G401 (cell line): ENCODE measurements around the gene ADAMTS7. TPM values are rescaled to one million over a fixed set of nuclear protein-coding genes. Genes with fewer than 3 reads are reported as not detected.
"Not testable (repeated sequence)": the region's sequence is repeated elsewhere in the genome, so short reads cannot be mapped to it uniquely, and the experiment has no call there.

Source experiments
- DNase-seq: peaks from one replicate; pipeline ENCODE4 v3.0.0-alpha.2; 2015; ENCODE audit warnings: low spot score
- in situ Hi-C: cut with HindIII; loops from 2 replicates; pipeline ENCODE4 v1.10.0; 2016; ENCODE audit warnings: low sequenced_read_pairs, mixed read lengths
- total RNA-seq: library from RNA; depleted of rRNA; stranded (reverse); fragments of >200 nt; shearing (Covaris generic); gene quantifications from 2 replicates; pipeline ENCODE4 v1.2.3, GENCODE V29; 2014; rRNA removed

The ADAMTS7 gene
- 6.1 and 8.1 TPM in 2 replicates for total RNA-seq

- peak; percentile 27 for DNase-seq
- in situ Hi-C loops: no loop called here
Observed at GRCh38 chr15:78811124-78811824, at the start of gene ADAMTS7. Gene ADAMTS7 (minus strand): TSS chr15:78811464. CDS start chr15:78811220, 244 bp downstream.

- in situ Hi-C loops: no loop called here
- peak; percentile 86 for DNase-seq
Observed at GRCh38 chr15:78859971-78860719, 48.9 kb upstream of the ADAMTS7 start.

- no peak for DNase-seq
- in situ Hi-C loops: no loop called here
Observed at GRCh38 chr15:78855746-78856145, 44.5 kb upstream of the ADAMTS7 start.

- in situ Hi-C loops: no loop called here
Observed at GRCh38 chr15:78854833-78855372, 43.6 kb upstream of the ADAMTS7 start.

GRCh38 chr15:78853500-78853899 lies 42.2 kb upstream of the ADAMTS7 start:
- in situ Hi-C loops: no loop called here
- no peak for DNase-seq

More at GRCh38 chr15:78854833-78855372, 43.6 kb upstream of the ADAMTS7 start:
- no peak for DNase-seq

GRCh38 chr15:78850941-78851755 lies 39.9 kb upstream of the ADAMTS7 start:
- in situ Hi-C loops: no loop called here
- DNase-seq: no peak

- in situ Hi-C loops: no loop called here
Observed at GRCh38 chr15:78850352-78850751, 39.1 kb upstream of the ADAMTS7 start.

GRCh38 chr15:78847387-78847906 lies 36.2 kb upstream of the ADAMTS7 start:
- in situ Hi-C loops, DNase-seq: not testable (repeated sequence)

More at GRCh38 chr15:78850352-78850751, 39.1 kb upstream of the ADAMTS7 start:
- no peak for DNase-seq

GRCh38 chr15:78846906-78847305 lies 35.6 kb upstream of the ADAMTS7 start:
- DNase-seq, in situ Hi-C loops: not testable (repeated sequence)

GRCh38 chr15:78842519-78842918 lies 31.3 kb upstream of the ADAMTS7 start:
- in situ Hi-C loops: no loop called here
- DNase-seq: no peak

- in situ Hi-C loops: no loop called here
- DNase-seq: no peak
Observed at GRCh38 chr15:78841891-78842290, 30.6 kb upstream of the ADAMTS7 start.

- DNase-seq: no peak
- in situ Hi-C loops: no loop called here
Observed at GRCh38 chr15:78841376-78841706, 30.1 kb upstream of the ADAMTS7 start.

- DNase-seq: no peak
- in situ Hi-C loops: no loop called here
Observed at GRCh38 chr15:78840661-78841375, 29.6 kb upstream of the ADAMTS7 start.

GRCh38 chr15:78839151-78839550 lies 27.9 kb upstream of the ADAMTS7 start:
- DNase-seq, in situ Hi-C loops: not testable (repeated sequence)

GRCh38 chr15:78838489-78838888 lies 27.2 kb upstream of the ADAMTS7 start:
- DNase-seq: peak; percentile 71
- in situ Hi-C loops: no loop called here

- no peak for DNase-seq
- in situ Hi-C loops: no loop called here
Observed at GRCh38 chr15:78837543-78837942, 26.3 kb upstream of the ADAMTS7 start.

- DNase-seq: no peak
- in situ Hi-C loops: no loop called here
Observed at GRCh38 chr15:78837131-78837530, 25.9 kb upstream of the ADAMTS7 start.

- DNase-seq: no peak
- in situ Hi-C loops: no loop called here
Observed at GRCh38 chr15:78836333-78836732, 25.1 kb upstream of the ADAMTS7 start.
